Stomach (tissue), 9 donors: ENCODE data around the gene SMIM31. TPM values are rescaled to one million over a fixed set of nuclear protein-coding genes. Genes with fewer than 3 reads are reported as not detected.
A peak's percentile ranks its signal among the peaks of the same experiment; 100 is the strongest.

Experiments
- DNase-seq, 2 donors: peaks; one replicate each; pipeline versions ENCODE4 v3.0.0 to v3.0.0-alpha.2; 2013 to 2019
- H3K27ac ChIP-seq, 5 donors: fragments of 200-600 bp in 4 of 5; sonication (generic) in 4 of 5; one replicate each; pipeline ENCODE4 v1.5.1; 2013 to 2019; ENCODE audit warnings: mild to moderate bottlenecking in 1 of 5, moderate library complexity in 1 of 5
- H3K27me3 ChIP-seq, 3 donors: fragments of 200-600 bp; sonication (generic); one replicate each; pipeline ENCODE4 v1.5.1; 2017 to 2019; ENCODE audit warnings: mixed run types in 1 of 3
- H3K36me3 ChIP-seq, 4 donors: fragments of 200-600 bp; sonication (generic); 1 replicate in 3 of 4; 2 replicates in 1 of 4; pipeline ENCODE4 v1.5.1; 2016 to 2019
- H3K4me1 ChIP-seq, 4 donors: fragments of 200-600 bp; sonication (generic); one replicate each; pipeline ENCODE4 v1.5.1; 2016 to 2019
- H3K4me3 ChIP-seq, 4 donors: fragments of 200-600 bp; sonication (generic) in 3 of 4; one replicate each; pipeline ENCODE4 v1.5.1; 2016 to 2019; ENCODE audit warnings: mild to moderate bottlenecking in 1 of 4
- H3K9me3 ChIP-seq, 4 donors: fragments of 200-600 bp; sonication (generic); one replicate each; pipeline ENCODE4 v1.5.1; 2016 to 2019
- CTCF ChIP-seq, 7 experiments: fragments of 450-650 bp in 4 of 7; fragments of 200-600 bp in 3 of 7; sonication (generic) in 3 of 7; IDR thresholded peaks; one replicate each; pipeline ENCODE4 v1.5.1; 2016 to 2019; ENCODE audit warnings: antibody characterized with exemption in 7 of 7, control low read depth in 2 of 7, mild to moderate bottlenecking in 1 of 7
- EP300 ChIP-seq: sonication (generic); formaldehyde crosslinking; IDR thresholded peaks from one replicate; pipeline ENCODE4 v1.6.1; 2017; ENCODE audit warnings: antibody characterized with exemption
- POLR2A ChIP-seq, 4 donors: fragments of 450-650 bp; IDR thresholded peaks; one replicate each; pipeline ENCODE4 v1.6.1; 2016; ENCODE audit warnings: antibody characterized with exemption in 4 of 4, control low read depth in 2 of 4, mild to moderate bottlenecking in 1 of 4, moderate library complexity in 1 of 4
- POLR2AphosphoS5 ChIP-seq, 3 donors: sonication (generic); formaldehyde crosslinking; IDR thresholded peaks; one replicate each; pipeline ENCODE4 v1.6.1; 2016; ENCODE audit warnings: antibody characterized with exemption in 3 of 3
- WGBS, 5 donors: extraction: QIAGEN DNeasy Blood & Tissue Kit in 3 of 5; methylation state at CpG; one replicate each; pipeline versions ENCODE4 v1.1.5 to v1.1.7; 2013 to 2018; 5-methylcytosine and 5-hydroxymethylcytosine counted together
- intact Hi-C: fragments of 100-400 bp; cut with DNase I; formaldehyde crosslinking; loops from one replicate; pipeline ENCODE4 v1.15.1; 2023; ENCODE audit warnings: low total_unique reads
- polyA plus RNA-seq, 3 donors: library from polyadenylated mRNA; stranded (reverse); fragments of 200-250 nt; gene quantifications; one replicate each; pipeline ENCODE4 v1.2.3, GENCODE V29; 2013
- total RNA-seq, 5 donors: library from RNA; depleted of rRNA; stranded (reverse); fragments of >200 nt; gene quantifications; one replicate each; pipeline versions ENCODE4 v1.1.0 to v1.2.3, GENCODE V29; 2014 to 2016
- donor health status: healthy with polysubstance abuse.
- donor health status: Bipolar disorder and iron deficiency.
- donor health status: healthy.

Gene SMIM31
- total and polyA plus RNA-seq, 8 donors = 0.70 to 21.7 (median 1.2) TPM; not detected in 4

- 81 to 90% (median 83%) methylated on average over 7 of the region's 7 CpGs for WGBS, 5 donors
- no peaks in the 10 kb centered on the region for H3K27me3 ChIP-seq
- H3K36me3 ChIP-seq = no peaks in the 10 kb centered on the region
- DNase-seq = no peak
- H3K4me1 ChIP-seq = peaks cover 0 to 4% (median 0%) of the 10 kb centered on the region in 4 donors
- intact Hi-C loops = no loop called here
- H3K27ac ChIP-seq = no peak overlapping the region
- TF ChIP-seq POLR2A (IDR thresholded peaks at IDR 0.05) (no peak), CTCF (IDR thresholded peaks at IDR 0.05) (no peak), EP300 (no peak), POLR2AphosphoS5 (IDR thresholded peaks at IDR 0.05) (no peak)
- no peaks in the 10 kb centered on the region for H3K9me3 ChIP-seq
- H3K4me3 ChIP-seq = no peak overlapping the region
These were observed 18.1 kb downstream of the SMIM31 start for GRCh38 chr4:164772076-164772475.

- intact Hi-C loops = no loop called here
- Histone ChIP-seq H3K27me3 (no peaks in the 10 kb centered on the region), H3K4me1 (no peaks in the 10 kb centered on the region), H3K36me3 (no peaks in the 10 kb centered on the region), H3K4me3 (no peak overlapping the region), H3K9me3 (no peaks in the 10 kb centered on the region), H3K27ac (no peak overlapping the region)
- WGBS, 5 donors = 85 to 91% (median 89%) methylated on average over 7 of the region's 7 CpGs
- no peak for DNase-seq
- no peak for TF ChIP-seq POLR2AphosphoS5 (IDR thresholded peaks at IDR 0.05)
These were observed 25.1 kb downstream of the SMIM31 start for GRCh38 chr4:164779080-164779479.

- 53 to 56% (median 54%) methylated on average over 7 of the region's 7 CpGs for WGBS, 5 donors
- H3K36me3 ChIP-seq = no peaks in the 10 kb centered on the region
- intact Hi-C loops = no loop called here
- H3K9me3 ChIP-seq = no peaks in the 10 kb centered on the region
- TF ChIP-seq EP300 (no peak), CTCF (IDR thresholded peaks at IDR 0.05) (peak in 5 of 7 experiments; percentile 62 to 71 (median 65)), POLR2AphosphoS5 (IDR thresholded peaks at IDR 0.05) (no peak), POLR2A (IDR thresholded peaks at IDR 0.05) (no peak)
- no peak overlapping the region for H3K4me3 ChIP-seq
- DNase-seq = peak; percentile 37 to 70
- no peaks in the 10 kb centered on the region for H3K4me1 ChIP-seq
- H3K27ac ChIP-seq = no peak overlapping the region
- no peaks in the 10 kb centered on the region for H3K27me3 ChIP-seq
These were observed 25.9 kb downstream of the SMIM31 start for GRCh38 chr4:164779811-164780216.

- Histone ChIP-seq H3K27me3 (no peaks in the 10 kb centered on the region), H3K4me1 (no peaks in the 10 kb centered on the region), H3K36me3 (no peaks in the 10 kb centered on the region), H3K4me3 (no peak overlapping the region), H3K27ac (no peak overlapping the region), H3K9me3 (no peaks in the 10 kb centered on the region)
- intact Hi-C loops = no loop called here
- no peak for TF ChIP-seq POLR2A (IDR thresholded peaks at IDR 0.05)
- TF ChIP-seq CTCF (IDR thresholded peaks at IDR 0.05) = no peak
- TF ChIP-seq EP300 = no peak
- TF ChIP-seq POLR2AphosphoS5 (IDR thresholded peaks at IDR 0.05) = no peak
- no peak for DNase-seq
- 91 to 97% (median 94%) methylated on average over 3 of the region's 3 CpGs for WGBS, 5 donors
These were observed 26.9 kb downstream of the SMIM31 start for GRCh38 chr4:164780839-164781238.

- Histone ChIP-seq H3K4me1 (no peaks in the 10 kb centered on the region), H3K4me3 (no peak overlapping the region), H3K9me3 (no peaks in the 10 kb centered on the region), H3K36me3 (no peaks in the 10 kb centered on the region), H3K27ac (no peak overlapping the region), H3K27me3 (no peaks in the 10 kb centered on the region)
- WGBS, 5 donors = 54 to 73% (median 67%) methylated on average over 6 of the region's 6 CpGs
- no peak for TF ChIP-seq POLR2AphosphoS5 (IDR thresholded peaks at IDR 0.05)
- no peak for TF ChIP-seq POLR2A (IDR thresholded peaks at IDR 0.05)
- TF ChIP-seq CTCF (IDR thresholded peaks at IDR 0.05) = no peak
- no peak for TF ChIP-seq EP300
- intact Hi-C loops = no loop called here
- peak in 1 of 2 donors; percentile 27 for DNase-seq
These were observed 30.0 kb downstream of the SMIM31 start for GRCh38 chr4:164783976-164784375.
